Left ventricle myocardium inferior (tissue), 1 donor: Measurements from ENCODE around the gene GET4. TPM values are rescaled to one million over a fixed set of nuclear protein-coding genes. Genes with fewer than 3 reads are reported as not detected.

ENCODE experiments used
- DNase-seq: peaks from one replicate; pipeline ENCODE4 v3.0.0-alpha.2; 2020
- H3K27ac ChIP-seq: fragments of 200-600 bp; replicated peaks from 2 replicates; pipeline ENCODE4 v1.8.0; 2021
- H3K27me3 ChIP-seq: fragments of 200-600 bp; 2 replicates; pipeline ENCODE4 v1.8.0; 2021; ENCODE audit warnings: low read depth
- H3K36me3 ChIP-seq: fragments of 200-600 bp; 2 replicates; pipeline ENCODE4 v1.8.0; 2021
- H3K4me1 ChIP-seq: fragments of 200-600 bp; 2 replicates; pipeline ENCODE4 v1.8.0; 2021
- H3K4me3 ChIP-seq: fragments of 200-600 bp; 2 replicates; pipeline ENCODE4 v1.8.0; 2021; ENCODE audit warnings: mild to moderate bottlenecking, moderate library complexity
- H3K9me3 ChIP-seq: fragments of 200-600 bp; replicated peaks from 2 replicates; pipeline ENCODE4 v1.8.0; 2021
- intact Hi-C: fragments of 100-400 bp; cut with micrococcal nuclease; formaldehyde crosslinking; loops from one replicate; pipeline ENCODE4 v1.11.0; 2022
- long read RNA-seq: library from polyadenylated mRNA; unstranded; transcript quantifications from one replicate; pipeline ENCODE4 v2.0.0, GENCODE V29; 2021
- total RNA-seq: library from RNA; stranded (reverse); fragmentation: NEBNext Ultra II Directional; extraction: Animal tissue kit (Norgen Biotek cat#: 25700); gene quantifications from one replicate; pipeline ENCODE4 v1.2.1, GENCODE V29; 2021
- TF ChIP-seq, protein P1 (sequence below): fragments of 200-600 bp; IDR thresholded peaks from 2 replicates; pipeline ENCODE4 v1.8.0; 2021; ENCODE audit warnings: antibody characterized with exemption, mild to moderate bottlenecking, borderline replicate concordance
- donor health status: DM: no; HTN: yes; CAD: no; lungs with severe emphysema.

The GET4 gene, protein sequence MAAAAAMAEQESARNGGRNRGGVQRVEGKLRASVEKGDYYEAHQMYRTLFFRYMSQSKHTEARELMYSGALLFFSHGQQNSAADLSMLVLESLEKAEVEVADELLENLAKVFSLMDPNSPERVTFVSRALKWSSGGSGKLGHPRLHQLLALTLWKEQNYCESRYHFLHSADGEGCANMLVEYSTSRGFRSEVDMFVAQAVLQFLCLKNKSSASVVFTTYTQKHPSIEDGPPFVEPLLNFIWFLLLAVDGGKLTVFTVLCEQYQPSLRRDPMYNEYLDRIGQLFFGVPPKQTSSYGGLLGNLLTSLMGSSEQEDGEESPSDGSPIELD
- 22.9 TPM for total RNA-seq
- long read RNA-seq, full-length matches to known transcripts, result 119 of 141 reads
- long read RNA-seq, partial matches to known transcripts, result 12 of 141 reads
- long read RNA-seq, other reads (novel, unspliced or antisense), result 10 of 141 reads

DNA sequence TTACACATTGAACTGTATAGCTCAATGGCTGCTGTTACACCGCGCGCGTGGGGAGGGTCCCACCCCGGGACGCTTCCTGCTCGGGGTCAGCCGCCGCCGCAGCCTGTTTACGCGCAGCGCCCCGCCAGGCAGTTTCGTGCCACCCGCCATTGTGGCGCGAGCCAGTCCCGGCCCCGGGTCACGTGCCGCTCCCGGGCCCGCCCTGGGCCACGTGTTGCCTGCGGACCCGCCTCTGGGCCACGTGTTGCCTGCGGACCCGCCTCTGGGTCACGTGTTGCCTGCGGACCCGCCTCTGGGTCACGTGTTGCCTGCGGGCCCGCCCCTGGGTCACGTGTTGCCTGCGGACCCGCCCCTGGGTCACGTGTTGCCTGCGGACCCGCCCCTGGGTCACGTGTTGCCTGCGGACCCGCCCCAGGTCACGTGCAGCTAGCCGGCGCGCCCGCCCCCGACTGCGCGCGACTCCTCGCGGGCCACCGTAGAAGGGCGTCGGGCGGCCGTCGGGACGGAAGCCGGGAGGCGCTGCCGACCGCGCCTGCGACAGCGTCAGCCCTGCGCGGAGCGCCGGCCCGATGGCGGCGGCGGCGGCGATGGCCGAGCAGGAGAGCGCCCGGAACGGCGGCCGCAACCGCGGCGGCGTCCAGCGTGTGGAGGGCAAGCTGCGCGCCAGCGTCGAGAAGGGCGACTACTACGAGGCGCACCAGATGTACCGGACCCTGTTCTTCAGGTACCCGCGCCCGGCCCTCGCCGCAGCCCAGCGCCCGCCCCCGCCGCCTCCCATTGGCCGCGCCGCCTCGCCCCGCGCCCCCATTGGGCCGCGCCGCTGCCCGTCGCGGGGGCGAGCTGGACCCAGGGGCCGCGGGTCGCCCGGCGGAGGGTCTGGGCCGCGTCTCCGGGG is at the start of gene GET4:
Gene GET4, plus strand, starts transcription at position 478 of the 895 bp plus-strand sequence. Its CDS starts 92 bp downstream, at position 570.
- H3K4me3 ChIP-seq, result peak within 1 kb of the TSS; percentile 94
- peak within 1 kb of the TSS; percentile 95 for H3K27ac ChIP-seq
- intact Hi-C loops, result no loop called here
- TF ChIP-seq, protein P1, sequence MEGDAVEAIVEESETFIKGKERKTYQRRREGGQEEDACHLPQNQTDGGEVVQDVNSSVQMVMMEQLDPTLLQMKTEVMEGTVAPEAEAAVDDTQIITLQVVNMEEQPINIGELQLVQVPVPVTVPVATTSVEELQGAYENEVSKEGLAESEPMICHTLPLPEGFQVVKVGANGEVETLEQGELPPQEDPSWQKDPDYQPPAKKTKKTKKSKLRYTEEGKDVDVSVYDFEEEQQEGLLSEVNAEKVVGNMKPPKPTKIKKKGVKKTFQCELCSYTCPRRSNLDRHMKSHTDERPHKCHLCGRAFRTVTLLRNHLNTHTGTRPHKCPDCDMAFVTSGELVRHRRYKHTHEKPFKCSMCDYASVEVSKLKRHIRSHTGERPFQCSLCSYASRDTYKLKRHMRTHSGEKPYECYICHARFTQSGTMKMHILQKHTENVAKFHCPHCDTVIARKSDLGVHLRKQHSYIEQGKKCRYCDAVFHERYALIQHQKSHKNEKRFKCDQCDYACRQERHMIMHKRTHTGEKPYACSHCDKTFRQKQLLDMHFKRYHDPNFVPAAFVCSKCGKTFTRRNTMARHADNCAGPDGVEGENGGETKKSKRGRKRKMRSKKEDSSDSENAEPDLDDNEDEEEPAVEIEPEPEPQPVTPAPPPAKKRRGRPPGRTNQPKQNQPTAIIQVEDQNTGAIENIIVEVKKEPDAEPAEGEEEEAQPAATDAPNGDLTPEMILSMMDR, result peak; percentile 38
- DNase-seq, result peak; percentile 96
- no peaks in the 10 kb centered on the region for H3K9me3 ChIP-seq
- peaks cover 85% of the 10 kb centered on the region for H3K4me1 ChIP-seq
- no peaks in the 10 kb centered on the region for H3K27me3 ChIP-seq
- H3K36me3 ChIP-seq, result peaks cover 35% of the 10 kb centered on the region

DNA sequence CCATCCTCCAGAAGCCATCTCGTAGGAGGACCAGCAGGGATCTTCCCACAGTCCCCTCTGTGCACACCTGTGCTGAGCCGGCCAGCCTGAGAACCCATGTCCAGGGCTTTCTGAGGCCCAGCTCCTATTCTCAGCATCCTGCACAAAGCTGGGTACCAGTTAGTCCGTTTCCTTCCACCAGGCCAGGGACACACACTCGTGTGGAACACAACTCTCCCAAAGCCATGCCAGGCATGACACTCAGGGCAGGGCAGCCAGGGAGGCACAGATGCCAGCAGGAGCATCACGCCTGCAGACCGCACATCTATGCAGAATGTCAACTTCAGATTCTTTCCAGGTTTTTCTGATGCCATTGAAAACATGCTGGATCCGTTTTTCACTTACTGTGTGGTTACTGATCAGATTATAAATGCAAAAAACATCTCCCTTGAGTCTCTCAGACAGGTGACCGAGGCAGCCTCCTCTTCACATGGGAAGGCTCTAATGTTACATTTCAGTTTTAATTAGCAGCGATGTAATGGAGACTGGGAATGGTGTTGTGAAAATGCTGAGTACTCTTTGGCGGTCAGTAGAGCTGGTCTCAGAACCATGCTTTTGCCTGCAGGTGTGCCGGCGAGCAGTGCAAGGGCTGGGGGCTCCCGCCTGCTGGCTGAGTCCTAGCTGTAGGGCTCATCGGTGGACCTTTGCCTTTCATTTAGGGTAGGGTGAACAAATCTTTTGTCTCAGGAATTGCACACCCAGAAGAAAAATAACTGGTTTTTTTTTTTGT is 47.4 kb upstream of the GET4 start:
- Histone ChIP-seq H3K4me3 (no peak overlapping the region), H3K36me3 (no peaks in the 10 kb centered on the region), H3K27ac (peak overlapping the region; percentile 95), H3K4me1 (peaks cover 97% of the 10 kb centered on the region), H3K27me3 (no peaks in the 10 kb centered on the region), H3K9me3 (no peaks in the 10 kb centered on the region)
- TF ChIP-seq, protein P1, result no peak
- no peak for DNase-seq
- intact Hi-C loops, result no loop called here

DNA sequence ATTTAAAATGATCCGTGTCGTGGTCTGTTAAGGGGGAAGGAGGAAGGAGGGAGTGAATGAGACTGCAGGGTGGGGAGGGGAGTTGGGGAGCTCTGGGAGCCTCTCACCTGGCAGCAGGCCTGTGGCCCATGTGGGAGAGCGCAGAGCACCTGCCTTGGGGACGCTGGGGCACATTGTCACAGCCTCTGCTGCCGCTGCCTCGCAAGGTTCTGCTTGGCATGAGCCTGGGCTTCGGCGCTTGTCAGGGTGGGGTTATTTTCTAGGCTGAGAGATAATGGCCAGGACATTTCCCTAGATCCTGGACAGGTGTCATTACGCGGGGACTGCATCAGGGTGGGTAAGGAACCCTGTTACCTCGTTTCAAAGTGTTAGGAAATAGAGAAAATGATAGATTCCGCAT is 46.3 kb upstream of the GET4 start:
- TF ChIP-seq, protein P1, result no peak
- Histone ChIP-seq H3K4me3 (peak overlapping the region; percentile 52), H3K27me3 (no peaks in the 10 kb centered on the region), H3K36me3 (peaks cover 7% of the 10 kb centered on the region), H3K27ac (peak overlapping the region; percentile 95), H3K9me3 (no peaks in the 10 kb centered on the region), H3K4me1 (peaks cover 97% of the 10 kb centered on the region)
- no peak for DNase-seq
- intact Hi-C loops, result loop anchor here (10.0 kb wide), 1 partner anchor 45 kb away; no protein-coding TSS in a partner anchor

DNA sequence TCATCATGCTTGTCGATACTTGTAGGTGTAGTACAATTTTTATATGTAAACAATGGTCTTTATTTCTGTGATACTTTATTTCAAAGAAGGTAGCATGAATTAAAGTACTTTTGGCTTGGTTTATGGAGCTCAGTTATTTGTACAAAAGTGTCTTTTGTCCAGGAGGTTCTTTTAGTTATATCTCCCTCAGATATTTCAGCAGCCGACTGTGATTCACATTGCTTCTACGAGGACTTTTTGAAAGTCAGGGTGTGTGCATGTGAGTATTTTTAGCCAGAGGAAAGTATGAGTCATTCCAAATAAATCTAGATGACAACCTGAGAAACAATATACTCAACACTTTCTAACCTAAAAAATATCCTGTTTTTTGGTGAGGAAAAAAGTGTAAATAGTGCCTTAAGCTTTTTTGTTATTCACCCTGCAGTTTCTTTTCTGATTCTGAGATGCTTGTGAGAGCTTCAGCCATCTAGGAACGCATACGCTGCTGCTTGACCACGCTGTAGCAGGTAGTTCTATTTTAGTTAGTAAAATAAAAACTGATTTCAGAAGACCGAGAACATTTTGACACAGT is 44.7 kb upstream of the GET4 start:
- Histone ChIP-seq H3K27ac (peak overlapping the region; percentile 95), H3K27me3 (no peaks in the 10 kb centered on the region), H3K4me1 (peaks cover 98% of the 10 kb centered on the region), H3K9me3 (no peaks in the 10 kb centered on the region), H3K4me3 (peak overlapping the region; percentile 52), H3K36me3 (peaks cover 9% of the 10 kb centered on the region)
- TF ChIP-seq, protein P1, result no peak
- intact Hi-C loops, result loop anchor here (10.0 kb wide), 1 partner anchor 47 kb away; no protein-coding TSS in a partner anchor
- DNase-seq, result no peak
